ENCODE data around the gene NBEA.

NBEA gene

GRCh38 chr13:35179920-35180663 lies 238.0 kb downstream of the NBEA start:
- no peak for DNase-seq

- no peak for DNase-seq
Observed at GRCh38 chr13:35190241-35190640, 248.2 kb downstream of the NBEA start.

- DNase-seq = no peak
Observed at GRCh38 chr13:35191883-35192282, 249.8 kb downstream of the NBEA start.

- DNase-seq = no peak
Observed at GRCh38 chr13:35198613-35199200, 256.6 kb downstream of the NBEA start.

GRCh38 chr13:35208587-35208986 lies 266.5 kb downstream of the NBEA start:
- DNase-seq = no peak

GRCh38 chr13:35210261-35210660 lies 268.2 kb downstream of the NBEA start:
- DNase-seq = no peak

GRCh38 chr13:35211949-35212348 lies 269.9 kb downstream of the NBEA start:
- no peak for DNase-seq

- DNase-seq = no peak
Observed at GRCh38 chr13:35213911-35214310, 271.8 kb downstream of the NBEA start.

- no peak for DNase-seq
Observed at GRCh38 chr13:35216131-35216530, 274.1 kb downstream of the NBEA start.

GRCh38 chr13:35219021-35219420 lies 277.0 kb downstream of the NBEA start:
- no peak for DNase-seq

GRCh38 chr13:35225159-35225558 lies 283.1 kb downstream of the NBEA start:
- DNase-seq = no peak

- no peak for DNase-seq
Observed at GRCh38 chr13:35225582-35225981, 283.5 kb downstream of the NBEA start.

GRCh38 chr13:35228536-35228935 lies 286.5 kb downstream of the NBEA start:
- no peak for DNase-seq

GRCh38 chr13:35231426-35231825 lies 289.4 kb downstream of the NBEA start:
- DNase-seq = no peak

- DNase-seq = no peak
Observed at GRCh38 chr13:35238274-35238673, 296.2 kb downstream of the NBEA start.

- DNase-seq = no peak
Observed at GRCh38 chr13:35252536-35253205, 310.6 kb downstream of the NBEA start.

GRCh38 chr13:35255241-35255640 lies 313.2 kb downstream of the NBEA start:
- DNase-seq = no peak

- DNase-seq = no peak
Observed at GRCh38 chr13:35256459-35257148, 314.5 kb downstream of the NBEA start.

GRCh38 chr13:35260316-35260715 lies 318.2 kb downstream of the NBEA start:
- no peak for DNase-seq

GRCh38 chr13:35266412-35266811 lies 324.3 kb downstream of the NBEA start:
- DNase-seq = no peak

GRCh38 chr13:35278917-35279316 lies 336.8 kb downstream of the NBEA start:
- DNase-seq = no peak

- DNase-seq = no peak
Observed at GRCh38 chr13:35279500-35279899, 337.4 kb downstream of the NBEA start.

GRCh38 chr13:35283856-35284255 lies 341.8 kb downstream of the NBEA start:
- no peak for DNase-seq

GRCh38 chr13:35285677-35286076 lies 343.6 kb downstream of the NBEA start:
- DNase-seq = no peak

Data from SW 1271 (cell line).